GM12801 (cell line): ENCODE data around the gene TREH.

Experiments used
- TF ChIP-seq, protein P1 (sequence below): IDR thresholded peaks from one replicate; pipeline ENCODE4 v1.5.1; 2011; ENCODE audit warnings: control low read depth; ENCODE audit not compliant: insufficient read length; ENCODE audit errors: extremely low read depth

Gene TREH

DNA sequence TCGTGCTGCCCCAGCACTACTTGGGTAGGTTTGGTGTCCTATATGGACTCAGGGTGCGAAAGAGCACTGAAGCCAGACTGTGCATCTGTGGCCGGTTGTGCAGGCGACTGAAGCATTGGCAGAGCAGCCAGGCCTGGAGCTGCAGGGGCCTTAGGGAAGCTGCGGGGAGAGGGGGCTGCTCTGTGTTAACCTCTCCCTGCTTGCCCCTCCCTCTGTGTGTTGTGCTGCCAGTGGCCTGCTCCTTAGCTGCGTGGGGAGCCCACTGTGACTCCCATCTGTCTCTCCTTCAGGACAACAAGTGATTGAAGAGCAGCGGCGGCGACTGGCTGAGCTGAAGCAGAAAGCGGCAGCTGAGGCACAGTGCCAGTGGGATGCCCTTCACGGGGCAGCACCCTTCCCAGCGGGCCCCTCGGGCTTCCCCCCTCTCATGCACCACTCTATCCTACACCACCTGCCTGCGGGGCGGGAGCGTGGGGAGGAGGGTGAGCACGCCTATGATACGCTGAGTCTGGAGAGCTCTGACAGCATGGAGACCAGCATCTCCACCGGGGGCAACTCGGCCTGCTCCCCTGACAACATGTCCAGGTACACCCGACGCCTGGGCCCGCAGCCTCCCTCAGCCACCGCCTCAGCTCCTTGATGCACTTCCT is 34.3 kb downstream of the TREH start:
- TF ChIP-seq, protein P1, sequence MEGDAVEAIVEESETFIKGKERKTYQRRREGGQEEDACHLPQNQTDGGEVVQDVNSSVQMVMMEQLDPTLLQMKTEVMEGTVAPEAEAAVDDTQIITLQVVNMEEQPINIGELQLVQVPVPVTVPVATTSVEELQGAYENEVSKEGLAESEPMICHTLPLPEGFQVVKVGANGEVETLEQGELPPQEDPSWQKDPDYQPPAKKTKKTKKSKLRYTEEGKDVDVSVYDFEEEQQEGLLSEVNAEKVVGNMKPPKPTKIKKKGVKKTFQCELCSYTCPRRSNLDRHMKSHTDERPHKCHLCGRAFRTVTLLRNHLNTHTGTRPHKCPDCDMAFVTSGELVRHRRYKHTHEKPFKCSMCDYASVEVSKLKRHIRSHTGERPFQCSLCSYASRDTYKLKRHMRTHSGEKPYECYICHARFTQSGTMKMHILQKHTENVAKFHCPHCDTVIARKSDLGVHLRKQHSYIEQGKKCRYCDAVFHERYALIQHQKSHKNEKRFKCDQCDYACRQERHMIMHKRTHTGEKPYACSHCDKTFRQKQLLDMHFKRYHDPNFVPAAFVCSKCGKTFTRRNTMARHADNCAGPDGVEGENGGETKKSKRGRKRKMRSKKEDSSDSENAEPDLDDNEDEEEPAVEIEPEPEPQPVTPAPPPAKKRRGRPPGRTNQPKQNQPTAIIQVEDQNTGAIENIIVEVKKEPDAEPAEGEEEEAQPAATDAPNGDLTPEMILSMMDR = no peak

DNA sequence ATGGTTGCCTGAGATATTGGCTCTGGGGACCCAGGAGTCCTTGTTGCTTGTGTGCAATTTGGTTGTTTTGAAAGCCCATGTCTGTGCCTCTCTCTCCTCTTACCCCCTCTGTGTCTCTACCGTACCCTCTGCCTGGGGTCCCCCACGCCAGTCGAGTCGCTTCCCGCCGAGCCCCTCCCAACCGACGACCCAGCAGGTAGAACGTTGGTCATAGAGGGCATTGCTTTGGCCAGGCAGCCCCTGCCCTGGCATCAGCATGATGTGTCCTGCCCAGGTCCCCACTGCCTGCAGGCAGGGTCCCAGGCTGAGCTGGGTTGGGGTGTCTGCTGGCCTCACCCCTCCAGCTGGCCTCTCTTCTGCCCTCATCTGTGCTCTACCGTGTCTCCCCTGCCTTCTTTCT is 35.0 kb downstream of the TREH start:
- TF ChIP-seq, protein P1 = no peak

DNA sequence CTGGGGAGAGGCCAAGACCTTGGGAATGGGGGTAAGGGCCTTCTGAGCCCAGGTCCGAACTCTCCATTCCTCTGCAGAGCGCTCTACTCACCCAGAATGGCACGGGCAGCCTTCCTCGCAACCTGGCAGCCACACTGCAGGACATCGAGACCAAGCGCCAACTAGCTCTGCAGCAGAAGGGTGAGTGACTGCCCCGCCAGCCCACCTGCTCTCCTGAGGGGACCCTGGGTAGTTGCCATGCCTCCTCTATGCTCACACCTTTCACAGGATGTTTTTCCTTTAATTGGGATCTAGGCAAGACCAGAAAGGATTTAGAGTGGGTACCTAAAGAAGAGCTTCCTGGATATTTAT is 35.5 kb downstream of the TREH start:
- TF ChIP-seq, protein P1 = no peak

DNA sequence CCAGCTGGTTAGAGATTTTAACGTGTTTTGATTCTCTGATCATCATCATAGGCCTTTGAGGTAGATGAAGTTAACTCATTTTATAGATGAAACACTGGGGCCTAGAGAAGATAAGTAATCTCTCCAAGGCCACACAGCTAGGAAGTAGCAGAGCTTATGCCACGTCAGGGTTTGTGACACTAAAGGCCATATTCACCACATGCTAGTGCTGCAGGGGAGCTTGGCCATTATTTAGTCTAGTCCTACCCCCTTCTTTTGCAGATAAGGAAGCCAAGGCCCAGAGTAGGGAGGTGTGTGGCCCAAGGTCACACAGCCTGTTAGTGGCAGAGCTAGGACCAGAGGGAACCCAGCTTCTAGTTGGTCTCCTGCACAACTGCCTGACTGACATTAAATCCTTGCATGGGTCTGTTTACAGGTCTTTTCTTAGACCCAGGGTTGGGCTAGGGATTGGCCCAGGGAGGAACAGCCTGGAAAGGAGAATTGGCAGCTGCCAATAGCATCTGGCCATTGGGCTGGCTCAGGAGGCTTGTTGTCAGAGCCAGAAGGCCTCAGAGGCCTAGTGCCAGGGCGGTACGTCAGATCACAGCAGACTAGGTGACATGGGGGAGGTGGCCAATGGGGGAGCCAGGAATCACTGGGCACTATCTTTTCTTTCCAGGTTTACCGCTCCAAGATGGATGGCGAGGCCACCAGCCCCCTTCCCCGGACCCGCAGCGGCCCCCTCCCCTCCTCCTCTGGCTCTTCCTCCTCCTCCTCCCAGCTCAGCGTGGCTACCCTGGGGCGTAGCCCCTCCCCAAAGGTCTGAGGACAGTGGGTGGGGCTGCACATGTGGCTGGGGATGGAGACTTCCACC is 36.1 kb downstream of the TREH start:
- TF ChIP-seq, protein P1 = no peak

DNA sequence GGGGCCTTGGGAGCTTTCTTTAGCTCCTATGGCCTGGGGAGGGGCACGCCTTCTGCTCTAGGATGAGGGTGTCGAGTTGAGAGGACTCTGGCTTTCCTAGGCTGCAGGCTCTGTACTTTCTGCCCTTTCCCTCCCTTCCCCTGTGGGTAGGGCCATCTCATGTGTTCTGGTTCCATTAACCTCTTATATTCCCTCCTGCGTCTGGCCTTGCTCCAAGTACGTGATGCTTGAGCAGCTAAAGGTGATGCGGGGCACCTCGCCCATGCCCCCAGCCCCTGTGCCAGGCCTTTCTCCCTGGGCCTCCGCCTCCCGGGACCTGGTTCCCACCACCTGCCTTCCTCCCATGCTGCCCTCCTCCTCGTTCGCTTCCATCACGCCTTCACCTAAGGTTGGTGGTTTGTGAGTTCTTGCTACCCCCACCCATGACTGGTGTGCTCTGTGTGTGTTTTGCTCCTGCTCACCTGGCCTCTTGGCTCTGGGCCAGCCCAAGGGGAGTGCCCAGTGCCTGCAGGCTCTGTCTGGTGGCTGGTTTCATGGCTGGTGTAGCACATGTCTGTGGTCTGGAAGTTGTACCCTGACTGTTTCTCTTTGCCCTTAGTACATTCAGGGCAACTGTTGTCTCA is 37.9 kb downstream of the TREH start:
- TF ChIP-seq, protein P1 = no peak

DNA sequence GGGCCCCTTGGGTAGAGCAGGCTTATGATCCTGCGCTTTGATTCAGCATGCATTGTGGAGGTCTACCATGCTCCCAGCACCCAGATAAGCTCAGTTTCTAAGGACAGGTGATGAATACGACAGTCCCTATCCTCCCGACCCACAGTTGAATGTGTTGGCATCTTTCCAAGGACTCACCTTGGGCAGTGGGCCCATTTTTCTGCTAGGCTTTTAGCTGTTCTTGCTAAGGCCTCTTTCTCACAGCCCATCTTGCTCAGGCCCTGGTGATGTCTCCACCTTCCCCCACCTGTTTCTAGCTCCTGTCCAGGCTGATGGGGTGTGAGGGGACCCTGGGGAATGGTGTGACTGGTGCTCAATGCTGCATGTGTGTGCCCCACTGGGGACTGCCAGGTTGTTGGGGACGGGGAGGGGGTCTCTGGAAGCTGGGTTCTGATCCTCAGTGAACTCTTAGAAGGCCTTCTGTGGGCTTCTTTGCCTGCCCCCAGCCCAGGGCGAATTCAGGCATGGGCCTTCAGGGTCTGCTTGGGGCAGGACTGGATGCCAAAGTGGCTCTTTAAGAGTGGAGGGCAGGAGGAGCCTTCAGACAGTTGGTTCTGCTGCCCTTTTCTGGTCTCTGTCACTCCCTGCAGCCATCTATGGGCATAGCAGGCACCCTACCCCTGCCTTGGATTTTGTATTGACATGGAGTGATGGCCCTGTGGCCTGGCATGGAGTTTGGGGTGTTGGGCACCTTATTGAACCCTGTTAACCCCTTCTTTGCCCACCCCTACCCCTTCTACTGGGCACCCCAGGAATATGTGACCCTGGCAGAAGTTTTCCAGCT is 38.9 kb downstream of the TREH start:
- TF ChIP-seq, protein P1 = no peak

DNA sequence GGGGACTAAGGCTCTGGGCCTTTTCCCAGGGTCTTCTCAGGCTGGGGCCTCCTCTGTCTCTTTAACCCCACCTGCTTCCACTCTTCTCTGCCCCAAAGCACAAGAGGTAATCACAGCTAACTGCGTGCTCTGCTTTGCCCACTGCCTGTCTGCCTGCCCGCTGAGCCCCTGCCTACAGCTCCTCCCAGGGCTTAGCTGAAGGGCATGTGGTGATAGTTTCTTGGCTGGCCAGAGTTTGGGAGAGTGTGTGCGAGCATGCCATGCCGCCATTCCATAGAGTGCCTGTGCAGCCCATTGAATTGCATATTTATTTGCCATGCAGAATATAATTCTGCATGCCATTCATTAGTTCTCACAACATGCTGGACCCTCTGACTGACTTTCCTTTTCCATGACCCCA is 39.6 kb downstream of the TREH start:
- TF ChIP-seq, protein P1 = no peak
